KMS-11 (cell line): ENCODE data around the gene FADD.

Source experiments
- H2AFZ ChIP-seq: fragments of 200-600 bp; sonication (generic); 2 replicates; pipeline ENCODE4 v1.6.1; 2016; ENCODE audit warnings: antibody characterized with exemption, mixed run types, low read depth
- H3K27ac ChIP-seq: fragments of 200-600 bp; sonication (generic); 2 replicates; pipeline ENCODE4 v1.6.1; 2016; ENCODE audit warnings: mild to moderate bottlenecking, mixed run types
- H3K27me3 ChIP-seq: fragments of 200-600 bp; sonication (generic); 2 replicates; pipeline ENCODE4 v1.6.1; 2017; ENCODE audit warnings: mild to moderate bottlenecking, low read depth, mixed run types, moderate library complexity; ENCODE audit not compliant: insufficient read depth
- H3K36me3 ChIP-seq: fragments of 200-600 bp; sonication (generic); 2 replicates; pipeline ENCODE4 v1.6.1; 2017; ENCODE audit warnings: mild to moderate bottlenecking, mixed run types; ENCODE audit not compliant: insufficient read depth
- H3K4me1 ChIP-seq: fragments of 200-600 bp; sonication (generic); 2 replicates; pipeline ENCODE4 v1.6.1; 2016; ENCODE audit warnings: mild to moderate bottlenecking, low read depth, mixed run types; ENCODE audit not compliant: poor library complexity, severe bottlenecking
- H3K4me2 ChIP-seq: fragments of 200-600 bp; sonication (generic); 2 replicates; pipeline ENCODE4 v1.7.0; 2016; ENCODE audit warnings: mild to moderate bottlenecking, mixed run types
- H3K4me3 ChIP-seq: fragments of 200-600 bp; sonication (generic); IDR thresholded peaks from 2 replicates; pipeline ENCODE4 v1.6.1; 2017; ENCODE audit warnings: low read depth, low read length, mixed read lengths; ENCODE audit not compliant: insufficient read depth
- H3K79me2 ChIP-seq: fragments of 200-600 bp; sonication (generic); 2 replicates; pipeline ENCODE4 v1.6.1; 2016; ENCODE audit warnings: low read depth, mixed run types; ENCODE audit not compliant: insufficient read depth
- H3K9ac ChIP-seq: fragments of 200-600 bp; sonication (generic); 2 replicates; pipeline ENCODE4 v1.6.1; 2016; ENCODE audit warnings: mild to moderate bottlenecking, mixed run types
- H4K20me1 ChIP-seq: fragments of 200-600 bp; sonication (generic); 2 replicates; pipeline ENCODE4 v1.6.1; 2016; ENCODE audit warnings: mild to moderate bottlenecking, mixed run types; ENCODE audit not compliant: insufficient read depth
- TF ChIP-seq, protein P1 (sequence below): fragments of 200-600 bp; sonication (generic); conservative IDR thresholded peaks from 2 replicates; pipeline ENCODE4 v1.6.1; 2017; ENCODE audit warnings: low read depth, mild to moderate bottlenecking, antibody characterized with exemption, low read length, moderate library complexity, mixed read lengths

The FADD gene

DNA sequence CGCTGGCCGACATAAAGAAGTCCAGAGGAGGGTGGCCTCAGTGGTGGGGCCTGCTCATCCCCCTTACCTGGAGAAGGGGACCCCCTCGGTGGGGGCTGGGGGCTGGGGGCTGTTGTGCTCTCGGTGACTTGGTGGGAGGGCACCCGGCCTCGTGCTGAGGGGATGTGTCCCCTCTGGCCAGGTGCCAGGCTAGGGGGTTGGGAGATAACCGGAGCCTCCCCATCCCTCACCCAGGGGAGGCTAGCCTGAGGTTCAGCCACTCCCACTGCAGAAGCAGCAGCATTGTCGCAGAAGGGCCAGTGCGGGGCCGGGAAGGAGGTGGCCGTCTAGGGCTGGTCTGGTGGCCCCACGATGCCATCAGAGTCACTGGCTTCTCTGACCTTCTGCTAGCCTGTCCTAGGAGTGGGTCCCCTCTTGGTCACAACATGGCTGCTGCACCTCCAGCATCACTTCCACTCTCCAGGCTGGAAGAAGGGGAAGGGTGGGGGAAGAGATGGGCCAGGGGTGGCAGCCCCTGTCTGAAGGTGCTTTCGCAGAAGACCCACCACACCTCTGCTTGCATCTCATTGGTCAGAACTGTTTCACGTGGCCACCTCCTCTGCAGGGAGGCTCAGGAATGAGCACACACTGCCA is 44.2 kb upstream of the FADD start:
- Histone ChIP-seq H3K79me2 (no peaks in the 10 kb centered on the region), H3K4me3 (no peak overlapping the region), H3K4me2 (no peak overlapping the region), H4K20me1 (no peaks in the 10 kb centered on the region), H2AFZ (no peak overlapping the region), H3K36me3 (no peaks in the 10 kb centered on the region), H3K9ac (no peak overlapping the region), H3K27ac (no peak overlapping the region), H3K27me3 (peaks cover 9% of the 10 kb centered on the region; the same call in 1 of the 2 replicates), H3K4me1 (no peaks in the 10 kb centered on the region)
- TF ChIP-seq, protein P1, sequence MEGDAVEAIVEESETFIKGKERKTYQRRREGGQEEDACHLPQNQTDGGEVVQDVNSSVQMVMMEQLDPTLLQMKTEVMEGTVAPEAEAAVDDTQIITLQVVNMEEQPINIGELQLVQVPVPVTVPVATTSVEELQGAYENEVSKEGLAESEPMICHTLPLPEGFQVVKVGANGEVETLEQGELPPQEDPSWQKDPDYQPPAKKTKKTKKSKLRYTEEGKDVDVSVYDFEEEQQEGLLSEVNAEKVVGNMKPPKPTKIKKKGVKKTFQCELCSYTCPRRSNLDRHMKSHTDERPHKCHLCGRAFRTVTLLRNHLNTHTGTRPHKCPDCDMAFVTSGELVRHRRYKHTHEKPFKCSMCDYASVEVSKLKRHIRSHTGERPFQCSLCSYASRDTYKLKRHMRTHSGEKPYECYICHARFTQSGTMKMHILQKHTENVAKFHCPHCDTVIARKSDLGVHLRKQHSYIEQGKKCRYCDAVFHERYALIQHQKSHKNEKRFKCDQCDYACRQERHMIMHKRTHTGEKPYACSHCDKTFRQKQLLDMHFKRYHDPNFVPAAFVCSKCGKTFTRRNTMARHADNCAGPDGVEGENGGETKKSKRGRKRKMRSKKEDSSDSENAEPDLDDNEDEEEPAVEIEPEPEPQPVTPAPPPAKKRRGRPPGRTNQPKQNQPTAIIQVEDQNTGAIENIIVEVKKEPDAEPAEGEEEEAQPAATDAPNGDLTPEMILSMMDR: no peak

DNA sequence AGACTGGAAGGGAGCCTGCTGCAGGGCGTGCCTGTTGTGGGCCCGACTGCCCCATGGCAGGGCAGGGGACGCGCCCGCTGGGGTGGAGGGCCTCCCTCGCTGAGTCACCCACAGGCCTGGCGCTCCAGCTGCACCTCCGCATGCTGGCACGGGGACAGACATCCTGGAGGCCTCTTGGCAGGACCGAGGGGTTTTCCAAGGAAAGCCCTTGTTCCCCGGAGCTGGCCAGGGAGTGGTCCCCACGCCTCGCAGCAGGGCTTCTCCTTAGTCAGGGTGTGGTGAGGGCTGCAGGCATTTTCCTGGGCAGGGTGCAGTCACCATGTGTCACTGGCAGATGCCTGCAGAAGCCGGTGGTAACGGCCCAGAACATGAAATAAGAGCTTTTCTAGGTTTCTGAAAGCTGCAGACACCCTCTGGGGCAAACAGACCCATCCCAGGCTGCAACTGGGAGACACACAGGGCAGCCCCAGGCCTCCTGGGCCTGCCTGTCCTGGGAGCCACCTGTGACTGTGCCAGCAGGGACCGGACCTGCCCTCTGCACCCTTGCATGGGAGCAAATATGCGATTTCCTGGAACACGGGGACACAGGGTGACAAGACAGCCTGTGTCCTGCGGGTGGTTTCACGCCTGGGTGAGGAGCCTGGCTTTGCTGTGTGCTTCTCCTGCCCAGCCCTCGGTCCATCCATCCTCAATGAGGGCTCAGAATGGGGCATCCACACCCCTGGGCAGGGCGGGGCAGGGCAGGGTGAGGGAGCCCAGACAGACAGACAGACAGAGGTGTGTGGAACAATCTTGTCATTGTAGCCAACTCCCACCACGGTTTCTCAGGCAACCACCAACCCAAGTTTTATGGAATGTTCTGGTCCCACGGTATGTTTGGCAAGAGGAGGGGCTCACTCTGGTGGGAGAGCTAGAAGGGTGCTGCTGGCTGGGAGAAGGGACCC is 43.2 kb upstream of the FADD start:
- Histone ChIP-seq H4K20me1 (no peaks in the 10 kb centered on the region), H3K4me2 (no peak overlapping the region), H3K9ac (no peak overlapping the region), H2AFZ (no peak overlapping the region), H3K27me3 (peaks cover 9% of the 10 kb centered on the region; the same call in 1 of the 2 replicates), H3K79me2 (no peaks in the 10 kb centered on the region), H3K36me3 (no peaks in the 10 kb centered on the region), H3K4me3 (no peak overlapping the region), H3K27ac (no peak overlapping the region), H3K4me1 (no peaks in the 10 kb centered on the region)
- TF ChIP-seq, protein P1: no peak

DNA sequence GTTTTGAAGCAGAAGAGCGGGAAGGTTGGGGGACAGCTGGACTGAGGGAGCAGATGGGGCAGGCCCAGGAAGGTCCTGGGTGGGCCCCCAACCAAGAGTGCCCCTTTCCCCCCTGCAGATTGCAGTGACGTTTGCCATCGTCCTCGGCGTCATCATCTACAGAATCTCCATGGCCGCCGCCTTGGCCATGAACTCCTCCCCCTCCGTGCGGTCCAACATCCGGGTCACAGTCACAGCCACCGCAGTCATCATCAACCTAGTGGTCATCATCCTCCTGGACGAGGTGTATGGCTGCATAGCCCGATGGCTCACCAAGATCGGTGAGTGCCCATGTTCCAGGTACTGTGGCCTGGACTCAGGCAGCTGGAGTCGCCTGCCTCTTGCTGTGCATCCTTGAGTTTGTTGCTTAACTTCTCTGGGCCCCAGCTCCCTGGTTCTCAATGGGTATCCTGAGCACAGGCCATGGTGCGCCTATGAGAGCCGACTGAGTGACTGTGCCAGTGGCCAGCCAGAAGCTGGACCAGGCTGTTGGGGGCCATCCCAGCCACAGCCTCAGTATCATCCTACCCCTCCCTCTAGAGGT is 42.0 kb upstream of the FADD start:
- H3K36me3 ChIP-seq: no peaks in the 10 kb centered on the region
- H3K4me3 ChIP-seq: no peak overlapping the region
- no peak overlapping the region for H3K27ac ChIP-seq
- no peak overlapping the region for H2AFZ ChIP-seq
- no peak overlapping the region for H3K9ac ChIP-seq
- no peaks in the 10 kb centered on the region for H3K79me2 ChIP-seq
- no peaks in the 10 kb centered on the region for H4K20me1 ChIP-seq
- H3K27me3 ChIP-seq: peaks cover 12% of the 10 kb centered on the region; the same call in 1 of the 2 replicates
- no peaks in the 10 kb centered on the region for H3K4me1 ChIP-seq
- H3K4me2 ChIP-seq: no peak overlapping the region
- TF ChIP-seq, protein P1: no peak

- Histone ChIP-seq H2AFZ (no peak overlapping the region), H4K20me1 (no peaks in the 10 kb centered on the region), H3K27me3 (peaks cover 17% of the 10 kb centered on the region; the same call in 1 of the 2 replicates), H3K9ac (no peak overlapping the region), H3K79me2 (no peaks in the 10 kb centered on the region), H3K4me1 (no peaks in the 10 kb centered on the region), H3K27ac (no peak overlapping the region), H3K4me2 (no peak overlapping the region), H3K36me3 (no peaks in the 10 kb centered on the region), H3K4me3 (no peak overlapping the region)
- TF ChIP-seq, protein P1: no peak
These were observed 38.4 kb upstream of the FADD start for GRCh38 chr11:70164705-70165104.
